PC-9 (cell line): ENCODE measurements around the gene SRC.

Experiments
- EZH2 ChIP-seq: fragments of 200-600 bp; sonication (generic); IDR thresholded peaks from 2 replicates; pipeline ENCODE4 v1.8.0; 2017; ENCODE audit warnings: antibody characterized with exemption, low read depth
- TF ChIP-seq, protein P1 (sequence below): fragments of 200-600 bp; sonication (generic); conservative IDR thresholded peaks from 2 replicates; pipeline ENCODE4 v1.6.1; 2017; ENCODE audit warnings: mixed run types, antibody characterized with exemption, mild to moderate bottlenecking, moderate library complexity

DNA sequence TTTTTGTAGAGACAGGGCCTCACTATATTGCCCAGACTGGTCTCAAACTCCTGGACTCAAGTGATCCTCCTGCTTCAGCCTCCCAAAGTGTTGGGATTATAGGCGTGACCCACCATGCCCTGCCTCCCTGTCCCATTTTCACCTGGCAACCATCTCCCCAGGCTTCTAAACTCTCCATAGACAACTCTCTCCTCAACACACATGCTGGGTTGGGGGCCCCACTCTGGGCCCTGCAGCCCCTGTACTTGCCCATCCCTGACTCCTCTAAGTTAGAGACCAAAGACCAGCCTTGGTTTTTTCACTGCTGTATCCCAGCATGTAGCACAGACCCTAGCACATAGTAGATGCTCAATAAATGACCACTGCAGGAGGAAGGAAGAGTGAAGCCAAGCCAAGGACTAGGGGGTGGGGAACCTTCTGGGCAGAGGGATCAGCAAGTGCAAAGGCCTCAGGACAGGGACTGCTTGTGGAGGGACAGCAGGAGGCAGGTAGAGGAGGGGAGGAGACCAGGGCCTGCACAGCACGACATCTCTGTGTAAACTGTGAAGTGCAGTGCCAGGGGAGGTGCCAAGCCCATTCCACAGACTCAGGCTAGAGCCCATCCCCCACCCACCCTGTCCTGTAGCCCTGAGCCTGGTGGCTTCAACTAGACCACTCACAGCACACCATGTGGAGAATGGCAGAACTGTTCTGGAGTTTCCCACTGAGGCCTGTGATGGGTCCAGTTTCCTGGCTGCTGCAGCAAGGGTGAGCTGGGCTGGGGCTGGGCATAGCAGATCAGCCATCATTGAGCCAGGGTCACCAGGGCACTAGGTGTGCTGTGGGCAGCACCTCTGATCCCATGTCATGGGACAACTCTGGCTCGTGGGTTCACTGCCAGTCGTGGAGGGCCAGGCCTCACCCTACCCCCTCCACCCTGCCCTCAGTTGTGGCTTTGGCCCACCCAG lies 3.4 kb upstream of the SRC start:
- TF ChIP-seq, protein P1, sequence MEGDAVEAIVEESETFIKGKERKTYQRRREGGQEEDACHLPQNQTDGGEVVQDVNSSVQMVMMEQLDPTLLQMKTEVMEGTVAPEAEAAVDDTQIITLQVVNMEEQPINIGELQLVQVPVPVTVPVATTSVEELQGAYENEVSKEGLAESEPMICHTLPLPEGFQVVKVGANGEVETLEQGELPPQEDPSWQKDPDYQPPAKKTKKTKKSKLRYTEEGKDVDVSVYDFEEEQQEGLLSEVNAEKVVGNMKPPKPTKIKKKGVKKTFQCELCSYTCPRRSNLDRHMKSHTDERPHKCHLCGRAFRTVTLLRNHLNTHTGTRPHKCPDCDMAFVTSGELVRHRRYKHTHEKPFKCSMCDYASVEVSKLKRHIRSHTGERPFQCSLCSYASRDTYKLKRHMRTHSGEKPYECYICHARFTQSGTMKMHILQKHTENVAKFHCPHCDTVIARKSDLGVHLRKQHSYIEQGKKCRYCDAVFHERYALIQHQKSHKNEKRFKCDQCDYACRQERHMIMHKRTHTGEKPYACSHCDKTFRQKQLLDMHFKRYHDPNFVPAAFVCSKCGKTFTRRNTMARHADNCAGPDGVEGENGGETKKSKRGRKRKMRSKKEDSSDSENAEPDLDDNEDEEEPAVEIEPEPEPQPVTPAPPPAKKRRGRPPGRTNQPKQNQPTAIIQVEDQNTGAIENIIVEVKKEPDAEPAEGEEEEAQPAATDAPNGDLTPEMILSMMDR, result no peak
- TF ChIP-seq EZH2, result no peak
